CD8-positive, alpha-beta memory T cell (primary cell): ENCODE measurements around the gene CSTPP1. TPM values are rescaled to one million over a fixed set of nuclear protein-coding genes. Genes with fewer than 3 reads are reported as not detected.
"Not testable (repeated sequence)": the region's sequence is repeated elsewhere in the genome, so short reads cannot be mapped to it uniquely, and the experiment has no call there.

Experiments
- CTCF ChIA-PET: fragments of 350-600 bp; sonication (Branson Sonifier 250); formaldehyde crosslinking; loops from one replicate; lab custom pipeline; 2021; ENCODE audit warnings: antibody characterized with exemption; lab: Charles Lee
- POLR2A ChIA-PET: fragments of 350-600 bp; sonication (Branson Sonifier 250); formaldehyde crosslinking; loops from one replicate; lab custom pipeline; 2021; ENCODE audit warnings: antibody characterized with exemption; lab: Charles Lee
- DNase-seq, 5 donors: peaks; one replicate each; pipeline versions ENCODE4 v3.0.0 to v3.0.0-alpha.2; 2020 to 2022; ENCODE audit warnings: mixed read lengths in 1 of 5
- H3K27ac ChIP-seq: one replicate; pipeline ENCODE4 v1.7.0; 2013; ENCODE audit warnings: low read depth, mild to moderate bottlenecking, low read length, moderate library complexity
- H3K27me3 ChIP-seq: 2 replicates; pipeline ENCODE4 v1.7.0; 2013; ENCODE audit warnings: low read length, mild to moderate bottlenecking; ENCODE audit not compliant: insufficient read depth, poor library complexity, severe bottlenecking
- H3K36me3 ChIP-seq: 2 replicates; pipeline ENCODE4 v1.7.0; 2013; ENCODE audit warnings: mild to moderate bottlenecking, low read length, moderate library complexity; ENCODE audit not compliant: insufficient read depth
- H3K4me1 ChIP-seq: 2 replicates; pipeline ENCODE4 v1.7.0; 2013; ENCODE audit warnings: mild to moderate bottlenecking, low read length, moderate library complexity; ENCODE audit not compliant: insufficient read depth
- H3K4me3 ChIP-seq: 2 replicates; pipeline ENCODE4 v1.7.0; 2013; ENCODE audit warnings: mild to moderate bottlenecking, low read length
- H3K9me3 ChIP-seq: 2 replicates; pipeline ENCODE4 v1.7.0; 2013; ENCODE audit warnings: mild to moderate bottlenecking, low read length
- H3K27ac Mint-ChIP-seq, 8 donors: one replicate each; pipeline ENCODE4 v1.8.0; 2020 to 2021; ENCODE audit warnings: mixed read lengths in 8 of 8, mild to moderate bottlenecking in 6 of 8, inconsistent platforms in 3 of 8, moderate library complexity in 3 of 8
- H3K27me3 Mint-ChIP-seq, 2 donors: one replicate each; pipeline ENCODE4 v1.8.0; 2020 to 2021; ENCODE audit warnings: mixed read lengths in 2 of 2, mild to moderate bottlenecking in 1 of 2, moderate library complexity in 1 of 2
- H3K36me3 Mint-ChIP-seq, 3 donors: one replicate each; pipeline ENCODE4 v1.8.0; 2020 to 2021; ENCODE audit warnings: mixed read lengths in 3 of 3, inconsistent platforms in 1 of 3, mild to moderate bottlenecking in 1 of 3
- H3K4me1 Mint-ChIP-seq, 3 donors: one replicate each; pipeline ENCODE4 v1.8.0; 2020 to 2021; ENCODE audit warnings: mixed read lengths in 3 of 3, inconsistent platforms in 1 of 3, mild to moderate bottlenecking in 1 of 3
- H3K4me3 Mint-ChIP-seq, 7 donors: one replicate each; pipeline ENCODE4 v1.8.0; 2020 to 2021; ENCODE audit warnings: mixed read lengths in 7 of 7, mild to moderate bottlenecking in 6 of 7, moderate library complexity in 4 of 7, inconsistent platforms in 2 of 7
- H3K9me3 Mint-ChIP-seq, 5 donors: one replicate each; pipeline ENCODE4 v1.8.0; 2020 to 2022; ENCODE audit warnings: mixed read lengths in 5 of 5, mild to moderate bottlenecking in 3 of 5, moderate library complexity in 2 of 5, inconsistent platforms in 1 of 5
- polyA plus RNA-seq: library from polyadenylated mRNA; unstranded; fragments of 300-500 nt; fragmentation: Illumina TruSeq; gene quantifications from one replicate; pipeline ENCODE4 v1.2.3, GENCODE V29; 2021
- total RNA-seq, 2 experiments: library from RNA; stranded (reverse); gene quantifications; one replicate each; pipeline ENCODE4 v1.2.3, GENCODE V29; 2021

The CSTPP1 gene
- total and polyA plus RNA-seq, 3 experiments from 2014 or later, result 16.9 to 19.7 (median 18.4) TPM

- Histone ChIP-seq H3K4me1 (no peaks in the 10 kb centered on the region), H3K27ac (no peak overlapping the region), H3K36me3 (no peaks in the 10 kb centered on the region), H3K9me3 (no peaks in the 10 kb centered on the region), H3K4me3 (no peak overlapping the region), H3K27me3 (no peaks in the 10 kb centered on the region)
- no peak overlapping the region for H3K27ac Mint-ChIP-seq
- no peak for DNase-seq
- no peaks in the 10 kb centered on the region for H3K27me3 Mint-ChIP-seq
- CTCF ChIA-PET, result no interaction called here
- POLR2A ChIA-PET, result interaction anchor here (0.6 to 0.8 kb wide), 2 partner anchors 35 to 67 kb away, joined by 3 to 4 read pairs; no protein-coding TSS in a partner anchor
- H3K36me3 Mint-ChIP-seq, result peaks cover 12 to 20% (median 14%) of the 10 kb centered on the region in 3 donors
- H3K4me1 Mint-ChIP-seq, result peaks cover 12 to 19% (median 18%) of the 10 kb centered on the region in 3 donors
- H3K4me3 Mint-ChIP-seq, result no peak overlapping the region
- no peaks in the 10 kb centered on the region for H3K9me3 Mint-ChIP-seq
These were observed 48.4 kb downstream of the CSTPP1 start for GRCh38 chr11:46984987-46985386.

DNA sequence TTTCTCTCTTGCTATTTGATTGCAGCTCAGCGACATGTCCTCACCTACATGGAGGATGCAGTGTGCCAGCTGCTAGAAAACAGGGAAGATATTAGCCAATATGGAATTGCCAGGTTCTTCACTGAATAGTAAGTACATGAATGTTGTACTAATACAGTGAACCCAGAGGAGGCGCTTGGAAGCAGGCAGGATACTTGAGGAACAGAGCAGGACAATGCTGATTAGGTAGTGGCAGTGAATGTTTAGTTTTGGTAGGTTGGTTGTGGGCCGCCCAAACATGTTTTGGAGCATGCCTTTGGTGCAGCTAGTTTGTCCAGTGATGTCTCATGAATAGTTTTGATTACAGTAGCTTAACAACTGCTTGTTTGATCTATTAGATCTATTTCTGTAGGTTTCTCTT lies 50.6 kb downstream of the CSTPP1 start:
- ChIA-PET POLR2A (no interaction called here), CTCF (no interaction called here)
- Mint-ChIP-seq H3K4me1 (peaks cover 0 to 3% (median 0%) of the 10 kb centered on the region in 3 donors), H3K36me3 (peaks cover 14 to 33% (median 26%) of the 10 kb centered on the region in 3 donors), H3K4me3 (no peak overlapping the region), H3K27ac (no peak overlapping the region), H3K9me3 (peaks cover 0 to 1% (median 0%) of the 10 kb centered on the region in 5 donors), H3K27me3 (no peaks in the 10 kb centered on the region)
- no peak for DNase-seq
- H3K4me1 ChIP-seq, result no peaks in the 10 kb centered on the region
- no peaks in the 10 kb centered on the region for H3K36me3 ChIP-seq
- H3K9me3 ChIP-seq, result no peaks in the 10 kb centered on the region
- H3K27me3 ChIP-seq, result no peaks in the 10 kb centered on the region
- H3K27ac ChIP-seq, result no peak overlapping the region
- H3K4me3 ChIP-seq, result no peak overlapping the region

DNA sequence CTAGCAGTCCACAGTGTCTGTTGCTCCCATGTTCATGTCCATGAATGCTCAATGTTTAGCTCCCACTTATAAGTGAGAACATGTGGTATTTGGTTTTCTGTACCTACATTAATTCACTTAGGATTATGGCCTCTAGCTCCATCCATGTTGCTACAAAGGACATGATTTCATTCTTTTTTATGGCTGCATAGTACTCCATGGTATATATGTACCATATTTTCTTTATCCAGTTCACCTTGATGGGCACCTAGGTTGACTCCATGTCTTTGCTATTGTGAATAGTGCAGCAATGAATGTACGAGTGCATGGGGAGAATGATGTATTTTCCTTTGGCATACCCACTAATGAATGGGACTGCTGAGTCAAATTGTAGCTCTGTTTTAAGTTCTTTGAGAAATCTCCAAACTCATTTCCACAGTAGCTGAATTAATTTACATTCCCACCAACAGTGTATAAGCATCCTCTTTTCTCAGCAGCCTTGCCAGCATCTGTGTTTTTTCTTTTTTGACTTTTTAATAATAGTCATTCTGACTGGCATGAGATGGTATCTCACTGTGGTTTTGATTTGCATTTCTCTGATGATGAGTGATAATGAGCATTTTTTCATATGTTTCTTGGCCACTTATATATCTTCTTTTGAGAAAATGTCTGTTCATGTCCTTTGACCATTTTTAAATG lies 53.4 kb downstream of the CSTPP1 start:
- CTCF ChIA-PET, DNase-seq: not testable (repeated sequence)

DNA sequence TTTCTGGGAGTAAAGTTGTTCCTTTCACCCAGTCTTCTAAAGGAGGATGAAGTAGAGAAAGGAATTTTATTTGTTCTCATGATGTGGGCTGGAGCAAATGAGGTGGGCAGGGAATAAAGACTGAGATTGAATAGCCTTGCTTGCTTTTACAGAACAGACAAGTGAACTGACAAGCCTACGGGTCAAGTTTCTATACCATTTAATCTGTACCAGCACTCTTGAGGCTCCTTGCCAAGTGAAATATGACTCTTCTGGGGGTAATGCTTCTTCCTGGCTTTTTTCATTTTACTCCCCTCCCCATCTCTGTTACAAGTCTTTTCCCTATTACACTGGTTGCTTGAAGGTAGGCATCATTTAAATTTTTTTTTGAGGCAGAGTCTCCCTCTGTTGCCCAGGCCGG lies 54.8 kb downstream of the CSTPP1 start:
- H3K27ac ChIP-seq, result no peak overlapping the region
- ChIA-PET POLR2A (no interaction called here), CTCF (no interaction called here)
- no peak for DNase-seq
- H3K4me3 ChIP-seq, result no peak overlapping the region
- no peak overlapping the region for H3K27ac Mint-ChIP-seq
- no peak overlapping the region for H3K4me3 Mint-ChIP-seq
- no peaks in the 10 kb centered on the region for H3K36me3 ChIP-seq
- H3K27me3 ChIP-seq, result no peaks in the 10 kb centered on the region
- no peaks in the 10 kb centered on the region for H3K9me3 ChIP-seq
- H3K9me3 Mint-ChIP-seq, result peaks cover 0 to 7% (median 3%) of the 10 kb centered on the region in 5 donors
- peaks cover 19 to 57% (median 46%) of the 10 kb centered on the region in 3 donors for H3K36me3 Mint-ChIP-seq
- H3K4me1 Mint-ChIP-seq, result peaks cover 0 to 4% (median 3%) of the 10 kb centered on the region in 3 donors
- no peaks in the 10 kb centered on the region for H3K4me1 ChIP-seq
- no peaks in the 10 kb centered on the region for H3K27me3 Mint-ChIP-seq

More for the DNA sequence above, 53.4 kb downstream of the CSTPP1 start:
- H3K4me3 Mint-ChIP-seq, H3K27ac Mint-ChIP-seq, H3K9me3 Mint-ChIP-seq, H3K4me1 Mint-ChIP-seq, H3K36me3 ChIP-seq, H3K4me1 ChIP-seq, POLR2A ChIA-PET, H3K27me3 Mint-ChIP-seq, H3K27me3 ChIP-seq, H3K4me3 ChIP-seq, H3K27ac ChIP-seq, H3K9me3 ChIP-seq: not testable (repeated sequence)
- peaks cover 16 to 50% (median 41%) of the 10 kb centered on the region in 3 donors for H3K36me3 Mint-ChIP-seq

DNA sequence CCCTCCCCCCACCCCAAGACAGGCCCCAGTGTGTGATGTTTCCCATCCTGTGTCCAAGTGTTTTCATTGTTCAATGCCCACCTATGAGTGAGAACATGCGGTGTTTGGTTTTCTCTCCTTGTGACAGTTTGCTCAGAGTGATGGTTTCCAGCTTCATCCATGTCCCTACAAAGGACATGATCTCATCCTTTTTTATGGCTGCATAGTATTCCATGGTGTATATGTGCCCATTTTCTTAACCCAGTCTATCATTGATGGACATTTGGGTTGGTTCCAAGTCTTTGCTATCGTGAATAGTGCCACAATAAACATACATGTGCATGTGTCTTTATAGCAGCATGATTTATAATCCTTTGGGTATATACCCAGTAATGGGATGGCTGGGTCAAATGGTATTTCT lies 55.8 kb downstream of the CSTPP1 start:
- CTCF ChIA-PET, H3K4me3 Mint-ChIP-seq, H3K9me3 Mint-ChIP-seq, H3K36me3 ChIP-seq, POLR2A ChIA-PET, H3K27ac ChIP-seq, H3K27me3 ChIP-seq, H3K27ac Mint-ChIP-seq, H3K4me1 ChIP-seq, DNase-seq, H3K4me1 Mint-ChIP-seq, H3K9me3 ChIP-seq, H3K4me3 ChIP-seq, H3K27me3 Mint-ChIP-seq: not testable (repeated sequence)
- peaks cover 18 to 63% (median 52%) of the 10 kb centered on the region in 3 donors for H3K36me3 Mint-ChIP-seq

DNA sequence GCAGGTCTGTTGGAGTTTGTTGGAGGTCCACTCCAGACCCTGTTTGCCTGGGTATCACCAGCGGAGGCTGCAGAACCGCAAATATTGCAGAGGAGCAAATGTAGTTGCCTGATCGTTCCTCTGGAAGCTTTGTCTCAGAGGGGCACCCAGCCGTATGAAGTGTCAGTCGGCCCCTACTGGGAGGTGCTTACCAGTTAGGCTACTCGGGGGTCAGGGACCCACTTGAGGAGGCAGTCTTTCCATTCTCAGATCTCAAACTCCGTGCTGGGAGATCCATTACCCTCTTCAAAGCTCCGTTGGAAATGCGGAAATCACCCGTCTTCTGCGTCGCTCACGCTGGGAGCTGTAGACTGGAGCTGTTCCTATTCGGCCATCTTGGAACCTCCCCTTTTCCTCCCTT lies 61.2 kb downstream of the CSTPP1 start:
- H3K4me3 Mint-ChIP-seq, H3K27me3 ChIP-seq, DNase-seq, H3K27ac ChIP-seq, H3K4me1 ChIP-seq, H3K36me3 ChIP-seq, POLR2A ChIA-PET, CTCF ChIA-PET, H3K27me3 Mint-ChIP-seq, H3K9me3 Mint-ChIP-seq, H3K9me3 ChIP-seq, H3K4me3 ChIP-seq, H3K4me1 Mint-ChIP-seq, H3K27ac Mint-ChIP-seq: not testable (repeated sequence)
- H3K36me3 Mint-ChIP-seq, result peaks cover 15 to 35% (median 28%) of the 10 kb centered on the region in 3 donors

DNA sequence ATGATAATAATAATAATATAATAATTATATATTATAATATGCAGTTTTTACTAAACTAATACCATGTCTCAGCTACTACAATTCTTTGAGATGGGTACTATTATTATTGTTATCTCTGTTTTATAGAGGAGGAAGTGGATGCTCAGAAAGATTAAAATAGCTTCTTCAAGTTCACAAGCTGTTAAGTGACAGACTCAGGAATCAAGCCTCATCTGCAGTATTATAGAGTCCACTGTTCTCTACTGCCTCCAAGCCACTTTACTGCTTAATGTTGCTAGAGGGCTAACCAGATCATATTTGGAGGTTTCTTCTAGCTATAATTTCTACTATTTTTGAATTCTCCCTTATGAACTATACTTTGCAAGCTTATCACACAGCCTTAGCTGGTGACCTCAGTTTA lies 62.7 kb downstream of the CSTPP1 start:
- Mint-ChIP-seq H3K36me3 (peaks cover 16 to 26% (median 17%) of the 10 kb centered on the region in 3 donors), H3K9me3 (no peaks in the 10 kb centered on the region), H3K27ac (no peak overlapping the region), H3K27me3 (no peaks in the 10 kb centered on the region), H3K4me1 (peaks cover 0 to 6% (median 5%) of the 10 kb centered on the region in 3 donors), H3K4me3 (no peak overlapping the region)
- H3K27ac ChIP-seq, result no peak overlapping the region
- no peak for DNase-seq
- POLR2A ChIA-PET, result no interaction called here
- no peak overlapping the region for H3K4me3 ChIP-seq
- H3K9me3 ChIP-seq, result no peaks in the 10 kb centered on the region
- H3K4me1 ChIP-seq, result no peaks in the 10 kb centered on the region
- CTCF ChIA-PET, result no interaction called here
- no peaks in the 10 kb centered on the region for H3K36me3 ChIP-seq
- H3K27me3 ChIP-seq, result no peaks in the 10 kb centered on the region

GRCh38 chr11:47000033-47000432 lies 63.5 kb downstream of the CSTPP1 start:
- POLR2A ChIA-PET, result no interaction called here
- Mint-ChIP-seq H3K4me3 (no peak overlapping the region), H3K27me3 (no peaks in the 10 kb centered on the region), H3K27ac (no peak overlapping the region), H3K36me3 (peaks cover 17 to 26% (median 20%) of the 10 kb centered on the region in 3 donors), H3K4me1 (peaks cover 5 to 10% (median 10%) of the 10 kb centered on the region in 3 donors), H3K9me3 (no peaks in the 10 kb centered on the region)
- Histone ChIP-seq H3K27ac (no peak overlapping the region), H3K36me3 (no peaks in the 10 kb centered on the region), H3K9me3 (no peaks in the 10 kb centered on the region), H3K27me3 (no peaks in the 10 kb centered on the region), H3K4me1 (no peaks in the 10 kb centered on the region), H3K4me3 (no peak overlapping the region)
- no peak for DNase-seq
- CTCF ChIA-PET, result no interaction called here
